ENCODE data around the gene HPS1.

HPS1 gene

DNA sequence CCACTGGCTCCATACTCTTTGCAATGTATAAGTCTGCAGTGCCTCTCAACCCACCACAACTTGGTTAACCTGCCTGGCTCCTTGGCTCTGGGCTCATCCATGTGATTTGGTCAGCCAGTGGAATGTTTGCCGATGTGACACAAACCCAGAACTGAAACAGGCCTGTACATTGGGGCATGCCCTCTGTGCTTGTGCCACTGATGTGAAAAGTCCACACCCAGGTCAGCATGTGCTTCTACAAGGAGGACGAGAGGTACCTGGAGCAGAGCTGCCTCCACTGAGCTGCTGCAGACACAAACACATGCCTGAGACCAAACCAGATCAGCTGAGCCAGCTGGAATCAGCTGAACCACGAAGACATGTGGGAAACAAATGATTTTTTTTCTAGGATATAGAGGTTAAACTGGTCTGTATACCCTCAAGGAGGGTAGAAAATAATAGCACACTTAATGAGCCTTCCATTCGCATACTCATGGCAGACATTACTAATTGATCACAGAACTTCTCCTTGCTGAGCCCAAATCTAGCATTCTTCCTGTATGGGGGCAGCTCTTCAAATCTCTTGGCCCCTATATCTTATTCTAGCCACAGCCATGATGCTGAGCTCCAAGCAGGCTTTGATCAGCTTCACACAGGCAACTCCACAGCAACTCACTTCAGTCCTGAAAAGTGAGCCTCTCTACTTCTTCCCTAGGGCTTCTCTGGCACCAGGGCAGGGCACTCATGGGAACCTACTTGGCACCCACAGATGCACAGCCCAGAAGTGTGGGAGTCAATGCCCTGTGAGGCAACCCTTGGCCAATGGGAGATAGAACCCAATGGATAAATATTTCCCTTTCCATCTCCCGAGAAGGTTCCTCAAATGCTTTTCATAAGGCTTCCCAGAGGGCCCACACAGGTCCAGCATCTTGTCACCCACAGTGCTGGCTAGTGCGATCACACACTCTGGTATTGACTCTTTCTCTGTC is 50.4 kb downstream of the HPS1 start:
- no peaks in the 10 kb centered on the region for H3K9me3 ChIP-seq (ENCODE audit: severe bottlenecking)
- DNase-seq: no peak

GRCh38 chr10:98394851-98395440 is 51.8 kb downstream of the HPS1 start:
- Histone ChIP-seq H3K9me3 (ENCODE audit: severe bottlenecking) (no peaks in the 10 kb centered on the region), H3K36me3 (no peaks in the 10 kb centered on the region), H3K27ac (no peak overlapping the region), H3K27me3 (ENCODE audit: insufficient read depth, low read depth, severe bottlenecking) (no peaks in the 10 kb centered on the region), H3K4me3 (ENCODE audit: low read depth, low read length) (no peak overlapping the region)
- TF ChIP-seq, protein P1, sequence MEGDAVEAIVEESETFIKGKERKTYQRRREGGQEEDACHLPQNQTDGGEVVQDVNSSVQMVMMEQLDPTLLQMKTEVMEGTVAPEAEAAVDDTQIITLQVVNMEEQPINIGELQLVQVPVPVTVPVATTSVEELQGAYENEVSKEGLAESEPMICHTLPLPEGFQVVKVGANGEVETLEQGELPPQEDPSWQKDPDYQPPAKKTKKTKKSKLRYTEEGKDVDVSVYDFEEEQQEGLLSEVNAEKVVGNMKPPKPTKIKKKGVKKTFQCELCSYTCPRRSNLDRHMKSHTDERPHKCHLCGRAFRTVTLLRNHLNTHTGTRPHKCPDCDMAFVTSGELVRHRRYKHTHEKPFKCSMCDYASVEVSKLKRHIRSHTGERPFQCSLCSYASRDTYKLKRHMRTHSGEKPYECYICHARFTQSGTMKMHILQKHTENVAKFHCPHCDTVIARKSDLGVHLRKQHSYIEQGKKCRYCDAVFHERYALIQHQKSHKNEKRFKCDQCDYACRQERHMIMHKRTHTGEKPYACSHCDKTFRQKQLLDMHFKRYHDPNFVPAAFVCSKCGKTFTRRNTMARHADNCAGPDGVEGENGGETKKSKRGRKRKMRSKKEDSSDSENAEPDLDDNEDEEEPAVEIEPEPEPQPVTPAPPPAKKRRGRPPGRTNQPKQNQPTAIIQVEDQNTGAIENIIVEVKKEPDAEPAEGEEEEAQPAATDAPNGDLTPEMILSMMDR (IDR thresholded peaks at IDR 0.05; ENCODE audit: low read depth, low read length): no peak
- DNase-seq: no peak

More for the DNA sequence above, 50.4 kb downstream of the HPS1 start:
- no peaks in the 10 kb centered on the region for H3K36me3 ChIP-seq
- TF ChIP-seq, protein P1 (IDR thresholded peaks at IDR 0.05; ENCODE audit: low read depth, low read length): no peak
- no peaks in the 10 kb centered on the region for H3K27me3 ChIP-seq (ENCODE audit: insufficient read depth, low read depth, severe bottlenecking)
- no peak overlapping the region for H3K27ac ChIP-seq
- H3K4me3 ChIP-seq (ENCODE audit: low read depth, low read length): no peak overlapping the region

DNA sequence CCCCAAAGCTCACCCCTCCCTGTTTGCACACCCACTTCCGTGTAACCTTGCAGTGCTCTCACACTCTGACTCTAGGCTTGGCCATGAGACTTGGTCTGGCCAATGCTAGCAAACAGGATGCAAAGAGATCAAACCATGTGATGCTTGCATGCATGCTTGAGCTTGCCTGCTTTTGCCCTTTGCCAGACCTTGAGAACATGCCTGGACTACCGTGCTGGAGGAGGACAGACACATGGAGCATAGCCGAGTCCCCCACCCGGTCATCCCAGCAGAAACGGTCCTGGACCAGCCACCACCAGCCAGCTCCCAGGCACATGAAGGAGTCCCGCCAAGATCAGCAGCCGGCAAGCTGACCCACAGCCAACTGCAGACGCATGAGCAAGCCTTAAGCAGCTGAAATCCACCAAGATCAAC is 55.1 kb downstream of the HPS1 start:
- Histone ChIP-seq H3K27me3 (ENCODE audit: insufficient read depth, low read depth, severe bottlenecking) (no peaks in the 10 kb centered on the region), H3K27ac (no peak overlapping the region), H3K4me3 (ENCODE audit: low read depth, low read length) (no peak overlapping the region), H3K9me3 (ENCODE audit: severe bottlenecking) (no peaks in the 10 kb centered on the region), H3K36me3 (no peaks in the 10 kb centered on the region)
- TF ChIP-seq, protein P1 (IDR thresholded peaks at IDR 0.05; ENCODE audit: low read depth, low read length): no peak
- no peak for DNase-seq

DNA sequence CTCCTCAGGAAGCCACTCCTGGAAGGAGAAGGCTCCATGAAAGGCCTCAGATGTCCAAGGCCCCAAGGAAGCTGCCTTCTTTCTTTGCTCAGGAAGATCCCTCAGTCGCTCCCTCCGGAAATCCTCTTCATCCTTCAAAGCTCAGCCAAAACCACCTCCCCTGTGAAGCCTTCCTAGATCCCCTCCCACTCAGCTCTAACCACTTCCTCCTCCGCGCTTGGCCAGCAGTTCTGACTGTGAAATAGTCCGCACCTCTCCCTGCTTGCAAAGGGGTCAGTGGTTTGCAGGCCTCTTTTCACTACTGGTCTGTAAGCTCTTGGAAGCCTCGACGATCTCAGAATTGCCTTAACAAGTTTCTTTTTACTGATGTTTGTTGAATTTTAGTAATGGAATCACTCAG is 55.7 kb downstream of the HPS1 start:
- no peaks in the 10 kb centered on the region for H3K9me3 ChIP-seq (ENCODE audit: severe bottlenecking)
- no peaks in the 10 kb centered on the region for H3K27me3 ChIP-seq (ENCODE audit: insufficient read depth, low read depth, severe bottlenecking)
- DNase-seq: no peak
- no peak overlapping the region for H3K27ac ChIP-seq
- H3K4me3 ChIP-seq (ENCODE audit: low read depth, low read length): no peak overlapping the region
- H3K36me3 ChIP-seq: no peaks in the 10 kb centered on the region
- TF ChIP-seq, protein P1 (IDR thresholded peaks at IDR 0.05; ENCODE audit: low read depth, low read length): no peak

DNA sequence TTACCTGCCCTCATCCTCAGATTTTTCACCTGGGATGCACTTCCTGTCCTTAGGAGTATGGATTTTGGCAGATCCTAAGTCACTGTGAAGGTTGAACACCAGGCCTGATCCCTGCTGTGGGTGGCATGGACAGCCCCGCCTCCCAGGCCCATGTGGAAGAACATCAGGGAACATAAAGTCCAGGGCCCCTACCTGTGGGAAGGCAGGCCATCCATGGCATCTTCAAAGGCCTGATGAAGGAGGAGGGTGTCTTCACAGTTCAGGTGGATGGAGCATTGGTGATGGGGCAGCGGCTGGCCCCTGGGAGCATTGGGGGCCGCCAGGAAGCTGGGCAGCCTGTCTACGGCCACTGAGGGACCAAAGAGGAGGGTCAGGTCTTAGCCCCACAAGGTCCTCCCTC is 56.3 kb downstream of the HPS1 start:
- H3K4me3 ChIP-seq (ENCODE audit: low read depth, low read length): no peak overlapping the region
- H3K27me3 ChIP-seq (ENCODE audit: insufficient read depth, low read depth, severe bottlenecking): no peaks in the 10 kb centered on the region
- DNase-seq: no peak
- no peaks in the 10 kb centered on the region for H3K36me3 ChIP-seq
- H3K9me3 ChIP-seq (ENCODE audit: severe bottlenecking): no peaks in the 10 kb centered on the region
- TF ChIP-seq, protein P1 (IDR thresholded peaks at IDR 0.05; ENCODE audit: low read depth, low read length): no peak
- H3K27ac ChIP-seq: no peak overlapping the region

All from WERI-Rb-1 (cell line).